ENCODE measurements around the gene CIZ1. TPM values are rescaled to one million over a fixed set of nuclear protein-coding genes. Genes with fewer than 3 reads are reported as not detected.

Gene CIZ1
- total RNA-seq, 1 donor from 2014 or later: 150 TPM

- Mint-ChIP-seq H3K27me3 (ENCODE audit: low read depth) (no peaks in the 10 kb centered on the region), H3K9me3 (no peaks in the 10 kb centered on the region), H3K4me3 (ENCODE audit: low read depth) (peak overlapping the region; percentile 30), H3K27ac (no peak overlapping the region), H3K4me1 (ENCODE audit: low read depth) (peaks cover 24% of the 10 kb centered on the region), H3K36me3 (ENCODE audit: low read depth) (peaks cover 27% of the 10 kb centered on the region)
- intact Hi-C loops (cut with micrococcal nuclease): loop anchor here (5.0 to 10.0 kb wide), 2 partner anchors 152 to 350 kb away; partner anchors contain the start of genes GOLGA2, SH2D3C and SWI5
- DNase-seq (ENCODE audit: low spot score): no peak
These were observed 66.3 kb downstream of the CIZ1 start for GRCh38 chr9:128124873-128125579.

GRCh38 chr9:128124451-128124850 is 66.9 kb downstream of the CIZ1 start:
- intact Hi-C loops (cut with micrococcal nuclease): loop anchor here (10.0 kb wide), 1 partner anchor 350 kb away; the partner anchor contains the start of gene SH2D3C
- H3K4me3 Mint-ChIP-seq (ENCODE audit: low read depth): peak overlapping the region; percentile 30
- no peaks in the 10 kb centered on the region for H3K27me3 Mint-ChIP-seq (ENCODE audit: low read depth)

GRCh38 chr9:128123451-128124080 is 67.8 kb downstream of the CIZ1 start:
- H3K36me3 Mint-ChIP-seq (ENCODE audit: low read depth): peaks cover 27% of the 10 kb centered on the region
- no peaks in the 10 kb centered on the region for H3K27me3 Mint-ChIP-seq (ENCODE audit: low read depth)
- peaks cover 17% of the 10 kb centered on the region for H3K4me1 Mint-ChIP-seq (ENCODE audit: low read depth)
- no peak overlapping the region for H3K4me3 Mint-ChIP-seq (ENCODE audit: low read depth)
- H3K9me3 Mint-ChIP-seq: no peaks in the 10 kb centered on the region
- H3K27ac Mint-ChIP-seq: no peak overlapping the region
- no peak for DNase-seq (ENCODE audit: low spot score)
- intact Hi-C loops (cut with micrococcal nuclease): loop anchor here (10.0 kb wide), 1 partner anchor 349 kb away; the partner anchor contains the start of gene SH2D3C

More at GRCh38 chr9:128124451-128124850, 66.9 kb downstream of the CIZ1 start:
- Mint-ChIP-seq H3K27ac (no peak overlapping the region), H3K36me3 (ENCODE audit: low read depth) (peaks cover 27% of the 10 kb centered on the region), H3K9me3 (no peaks in the 10 kb centered on the region), H3K4me1 (ENCODE audit: low read depth) (peaks cover 22% of the 10 kb centered on the region)
- no peak for DNase-seq (ENCODE audit: low spot score)

- DNase-seq (ENCODE audit: low spot score): no peak
- Mint-ChIP-seq H3K9me3 (no peaks in the 10 kb centered on the region), H3K27ac (no peak overlapping the region), H3K4me1 (ENCODE audit: low read depth) (peaks cover 17% of the 10 kb centered on the region), H3K4me3 (ENCODE audit: low read depth) (no peak overlapping the region), H3K27me3 (ENCODE audit: low read depth) (no peaks in the 10 kb centered on the region), H3K36me3 (ENCODE audit: low read depth) (peaks cover 27% of the 10 kb centered on the region)
- intact Hi-C loops (cut with micrococcal nuclease): loop anchor here (10.0 kb wide), 1 partner anchor 348 kb away; the partner anchor contains the start of gene SH2D3C
These were observed 68.6 kb downstream of the CIZ1 start for GRCh38 chr9:128122809-128123175.

GRCh38 chr9:128121924-128122808 is 69.2 kb downstream of the CIZ1 start:
- H3K4me1 Mint-ChIP-seq (ENCODE audit: low read depth): peaks cover 19% of the 10 kb centered on the region
- H3K4me3 Mint-ChIP-seq (ENCODE audit: low read depth): no peak overlapping the region
- no peak for DNase-seq (ENCODE audit: low spot score)
- H3K36me3 Mint-ChIP-seq (ENCODE audit: low read depth): peaks cover 27% of the 10 kb centered on the region
- H3K9me3 Mint-ChIP-seq: no peaks in the 10 kb centered on the region
- intact Hi-C loops (cut with micrococcal nuclease): loop anchor here (10.0 kb wide), 1 partner anchor 347 kb away; the partner anchor contains the start of gene SH2D3C
- H3K27me3 Mint-ChIP-seq (ENCODE audit: low read depth): no peaks in the 10 kb centered on the region
- H3K27ac Mint-ChIP-seq: no peak overlapping the region

- Mint-ChIP-seq H3K4me1 (ENCODE audit: low read depth) (peaks cover 19% of the 10 kb centered on the region), H3K36me3 (ENCODE audit: low read depth) (peaks cover 27% of the 10 kb centered on the region), H3K4me3 (ENCODE audit: low read depth) (no peak overlapping the region), H3K9me3 (no peaks in the 10 kb centered on the region), H3K27ac (no peak overlapping the region), H3K27me3 (ENCODE audit: low read depth) (no peaks in the 10 kb centered on the region)
- no peak for DNase-seq (ENCODE audit: low spot score)
- intact Hi-C loops (cut with micrococcal nuclease): loop anchor here (10.0 kb wide), 1 partner anchor 347 kb away; the partner anchor contains the start of gene SH2D3C
These were observed 69.9 kb downstream of the CIZ1 start for GRCh38 chr9:128121466-128121810.

- no peak for DNase-seq (ENCODE audit: low spot score)
- peaks cover 14% of the 10 kb centered on the region for H3K4me1 Mint-ChIP-seq (ENCODE audit: low read depth)
- no peak overlapping the region for H3K4me3 Mint-ChIP-seq (ENCODE audit: low read depth)
- peaks cover 22% of the 10 kb centered on the region for H3K36me3 Mint-ChIP-seq (ENCODE audit: low read depth)
- intact Hi-C loops (cut with micrococcal nuclease): loop anchor here (10.0 kb wide), 1 partner anchor 346 kb away; the partner anchor contains the start of gene SH2D3C
- H3K27ac Mint-ChIP-seq: no peak overlapping the region
- no peaks in the 10 kb centered on the region for H3K27me3 Mint-ChIP-seq (ENCODE audit: low read depth)
- H3K9me3 Mint-ChIP-seq: no peaks in the 10 kb centered on the region
These were observed 70.5 kb downstream of the CIZ1 start for GRCh38 chr9:128120741-128121465.

- Mint-ChIP-seq H3K27ac (no peak overlapping the region), H3K9me3 (no peaks in the 10 kb centered on the region), H3K27me3 (ENCODE audit: low read depth) (no peaks in the 10 kb centered on the region), H3K4me3 (ENCODE audit: low read depth) (no peak overlapping the region), H3K36me3 (ENCODE audit: low read depth) (peaks cover 19% of the 10 kb centered on the region), H3K4me1 (ENCODE audit: low read depth) (peaks cover 8% of the 10 kb centered on the region)
- no peak for DNase-seq (ENCODE audit: low spot score)
- intact Hi-C loops (cut with micrococcal nuclease): loop anchor here (10.0 kb wide), 1 partner anchor 345 kb away; the partner anchor contains the start of gene SH2D3C
These were observed 71.2 kb downstream of the CIZ1 start for GRCh38 chr9:128120061-128120740.

GRCh38 chr9:128118971-128119665 is 72.3 kb downstream of the CIZ1 start:
- Mint-ChIP-seq H3K27me3 (ENCODE audit: low read depth) (no peaks in the 10 kb centered on the region), H3K27ac (no peak overlapping the region), H3K4me1 (ENCODE audit: low read depth) (peaks cover 2% of the 10 kb centered on the region), H3K36me3 (ENCODE audit: low read depth) (peaks cover 17% of the 10 kb centered on the region), H3K4me3 (ENCODE audit: low read depth) (no peak overlapping the region), H3K9me3 (no peaks in the 10 kb centered on the region)
- DNase-seq (ENCODE audit: low spot score): no peak
- intact Hi-C loops (cut with micrococcal nuclease): no loop called here

- H3K27ac Mint-ChIP-seq: no peak overlapping the region
- H3K9me3 Mint-ChIP-seq: no peaks in the 10 kb centered on the region
These were observed 72.9 kb downstream of the CIZ1 start for GRCh38 chr9:128118472-128118857.

More at GRCh38 chr9:128118472-128118857, 72.9 kb downstream of the CIZ1 start:
- no peaks in the 10 kb centered on the region for H3K27me3 Mint-ChIP-seq (ENCODE audit: low read depth)
- H3K4me3 Mint-ChIP-seq (ENCODE audit: low read depth): no peak overlapping the region
- DNase-seq (ENCODE audit: low spot score): no peak
- intact Hi-C loops (cut with micrococcal nuclease): no loop called here
- H3K36me3 Mint-ChIP-seq (ENCODE audit: low read depth): peaks cover 17% of the 10 kb centered on the region
- peaks cover 2% of the 10 kb centered on the region for H3K4me1 Mint-ChIP-seq (ENCODE audit: low read depth)
